LoVo (cell line): Measurements from ENCODE around the gene SLC27A4.

Source experiments
- DNase-seq: peaks from one replicate; pipeline ENCODE4 v3.0.0-alpha.2; 2016; ENCODE audit warnings: low spot score

Gene SLC27A4

GRCh38 chr9:128391956-128392301 is 51.6 kb downstream of the SLC27A4 start:
- no peak for DNase-seq

GRCh38 chr9:128392302-128393144 is 52.2 kb downstream of the SLC27A4 start:
- no peak for DNase-seq

GRCh38 chr9:128393145-128393775 is 52.9 kb downstream of the SLC27A4 start:
- DNase-seq, result no peak

- no peak for DNase-seq
Observed at GRCh38 chr9:128393970-128394369, 53.6 kb downstream of the SLC27A4 start.

GRCh38 chr9:128394379-128395168 is 54.2 kb downstream of the SLC27A4 start:
- DNase-seq, result no peak

- no peak for DNase-seq
Observed at GRCh38 chr9:128396970-128397613, 56.8 kb downstream of the SLC27A4 start.

GRCh38 chr9:128397831-128398230 is 57.5 kb downstream of the SLC27A4 start:
- DNase-seq, result no peak

GRCh38 chr9:128399861-128400260 is 59.5 kb downstream of the SLC27A4 start:
- DNase-seq, result no peak

- DNase-seq, result no peak
Observed at GRCh38 chr9:128404560-128404959, 64.2 kb downstream of the SLC27A4 start.

GRCh38 chr9:128405077-128405779 is 64.9 kb downstream of the SLC27A4 start:
- DNase-seq, result no peak

- DNase-seq, result no peak
Observed at GRCh38 chr9:128405780-128406171, 65.4 kb downstream of the SLC27A4 start.

- DNase-seq, result no peak
Observed at GRCh38 chr9:128406848-128407391, 66.6 kb downstream of the SLC27A4 start.

GRCh38 chr9:128408963-128409431 is 68.7 kb downstream of the SLC27A4 start:
- DNase-seq, result no peak

- no peak for DNase-seq
Observed at GRCh38 chr9:128409450-128409849, 69.1 kb downstream of the SLC27A4 start.

GRCh38 chr9:128409978-128410377 is 69.7 kb downstream of the SLC27A4 start:
- no peak for DNase-seq
